Ectodermal cell (in vitro differentiated cells): ENCODE measurements around the gene ZBTB46.

Experiments used
- H3K27ac ChIP-seq: 2 replicates; pipeline ENCODE4 v1.7.0; 2013; ENCODE audit warnings: mild to moderate bottlenecking, low read depth, low read length; ENCODE audit not compliant: insufficient read depth, poor library complexity, severe bottlenecking
- H3K27me3 ChIP-seq: 2 replicates; pipeline ENCODE4 v1.7.0; 2013; ENCODE audit warnings: mild to moderate bottlenecking, low read length; ENCODE audit not compliant: insufficient read depth, control insufficient read depth, poor library complexity, severe bottlenecking
- H3K36me3 ChIP-seq: one replicate; pipeline ENCODE4 v1.7.0; 2013; ENCODE audit warnings: low read length; ENCODE audit not compliant: control insufficient read depth, insufficient read depth
- H3K4me1 ChIP-seq: one replicate; pipeline ENCODE4 v1.7.0; 2013; ENCODE audit warnings: low read length; ENCODE audit not compliant: control insufficient read depth, insufficient read depth
- H3K4me3 ChIP-seq: 2 replicates; pipeline ENCODE4 v1.7.0; 2013; ENCODE audit warnings: low read depth, low read length, control low read depth; ENCODE audit not compliant: insufficient read depth
- H3K9me3 ChIP-seq: 2 replicates; pipeline ENCODE4 v1.7.0; 2013; ENCODE audit warnings: mild to moderate bottlenecking, low read length, moderate library complexity; ENCODE audit not compliant: control insufficient read depth
- WGBS, 2 experiments: methylation state at CpG; one replicate each; pipeline ENCODE4 v1.1.7; 2013; ENCODE audit warnings: missing lambda C conversion rate in 2 of 2; 5-methylcytosine and 5-hydroxymethylcytosine counted together

ZBTB46 gene

DNA sequence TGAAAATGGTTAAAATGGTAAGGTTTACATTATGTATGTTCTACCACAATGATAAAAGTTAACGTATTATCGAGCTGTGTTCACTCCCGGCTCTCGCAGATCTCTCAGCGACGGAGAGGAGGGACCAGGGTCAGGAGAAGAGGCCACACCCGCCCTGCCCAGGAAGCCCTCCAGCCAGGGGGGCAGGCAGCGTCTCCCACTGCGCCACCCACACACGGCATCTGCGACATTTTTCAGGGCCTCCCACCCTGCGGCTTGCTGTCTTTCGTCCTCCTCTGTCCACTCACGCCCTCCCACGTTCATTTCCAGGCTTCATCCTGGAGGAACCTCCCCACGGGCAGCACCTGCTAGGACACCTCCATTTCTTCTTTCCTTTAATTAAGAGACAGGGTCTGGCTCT, 43.3 kb downstream of the ZBTB46 start:
- Histone ChIP-seq H3K36me3 (no peaks in the 10 kb centered on the region), H3K27me3 (no peaks in the 10 kb centered on the region), H3K27ac (no peak overlapping the region), H3K4me1 (peaks cover 4% of the 10 kb centered on the region), H3K4me3 (no peak overlapping the region), H3K9me3 (no peaks in the 10 kb centered on the region)
- WGBS, 2 experiments: 93 to 94% methylated on average over 16 of the region's 16 CpGs

DNA sequence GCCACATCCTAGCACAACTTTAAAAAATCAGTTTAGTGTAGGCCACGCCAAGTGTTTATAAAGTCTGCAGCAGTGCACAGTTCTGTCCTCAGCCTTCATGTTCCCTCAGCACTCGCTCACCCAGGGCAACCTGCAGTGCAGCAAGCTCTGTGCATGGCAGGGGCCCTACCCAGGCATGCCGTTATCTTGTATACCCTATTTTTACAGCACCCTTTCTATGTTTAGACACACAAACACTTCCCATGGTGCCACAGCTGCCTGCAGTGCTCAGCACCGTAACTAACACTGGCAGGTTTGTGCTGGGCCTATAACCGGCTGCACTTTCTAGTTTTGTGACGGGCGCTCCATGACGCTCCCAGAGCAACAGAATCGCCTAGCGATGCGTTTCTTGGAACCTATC, 43.8 kb downstream of the ZBTB46 start:
- H3K27ac ChIP-seq: no peak overlapping the region
- no peak overlapping the region for H3K4me3 ChIP-seq
- no peaks in the 10 kb centered on the region for H3K36me3 ChIP-seq
- peaks cover 4% of the 10 kb centered on the region for H3K4me1 ChIP-seq
- no peaks in the 10 kb centered on the region for H3K27me3 ChIP-seq
- WGBS, 2 experiments: 95 to 98% methylated on average over 11 of the region's 11 CpGs
- H3K9me3 ChIP-seq: no peaks in the 10 kb centered on the region

DNA sequence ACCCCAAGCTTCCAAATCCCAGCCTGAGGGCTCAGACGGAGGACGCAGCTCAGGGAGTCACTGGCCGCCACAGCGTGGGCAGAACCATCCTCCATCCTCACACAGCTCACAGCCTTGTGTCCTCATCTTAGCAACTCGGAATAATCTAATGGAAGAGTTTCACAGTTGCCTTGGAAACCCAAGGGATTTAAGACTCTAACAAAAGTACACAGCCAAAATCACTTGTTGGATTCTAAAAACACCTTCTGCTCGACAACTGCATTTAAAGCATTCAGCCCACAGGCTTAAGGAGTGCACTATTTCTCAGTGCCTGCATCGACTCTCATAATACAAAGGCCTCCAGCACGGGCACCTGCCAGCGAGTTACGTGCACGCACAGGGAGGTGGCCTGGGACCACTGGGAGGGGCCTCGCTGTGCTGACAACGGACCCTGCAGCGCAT, 45.4 kb downstream of the ZBTB46 start:
- Histone ChIP-seq H3K4me1 (peaks cover 4% of the 10 kb centered on the region), H3K4me3 (no peak overlapping the region), H3K9me3 (no peaks in the 10 kb centered on the region), H3K27me3 (no peaks in the 10 kb centered on the region), H3K27ac (peak overlapping the region; percentile 50), H3K36me3 (no peaks in the 10 kb centered on the region)
- 83 to 86% methylated on average over 14 of the region's 14 CpGs for WGBS, 2 experiments

DNA sequence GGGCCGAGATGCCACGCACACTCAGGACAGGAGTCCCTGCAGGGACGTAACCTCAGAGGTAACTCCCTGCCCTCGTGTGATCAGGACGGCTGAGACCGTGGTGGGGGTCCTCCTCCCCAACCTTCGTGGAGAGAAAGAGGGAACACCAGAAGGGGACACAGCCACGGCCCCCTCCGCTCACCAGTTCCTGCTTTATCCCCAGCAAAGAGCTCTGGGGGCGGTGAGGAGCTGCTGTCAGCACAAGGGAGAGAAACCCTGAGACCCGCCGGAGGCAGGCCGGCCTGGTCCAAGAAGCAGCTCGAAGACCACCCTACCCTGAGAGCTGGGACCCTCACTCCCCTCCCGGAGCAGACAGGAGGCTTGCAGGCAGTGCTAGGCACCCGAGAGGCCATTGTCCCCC, 47.1 kb downstream of the ZBTB46 start:
- Histone ChIP-seq H3K9me3 (no peaks in the 10 kb centered on the region), H3K4me1 (peaks cover 4% of the 10 kb centered on the region), H3K4me3 (no peak overlapping the region), H3K27me3 (no peaks in the 10 kb centered on the region), H3K36me3 (no peaks in the 10 kb centered on the region), H3K27ac (no peak overlapping the region)
- 92% methylated on average over 16 of the region's 16 CpGs for WGBS, 2 experiments

DNA sequence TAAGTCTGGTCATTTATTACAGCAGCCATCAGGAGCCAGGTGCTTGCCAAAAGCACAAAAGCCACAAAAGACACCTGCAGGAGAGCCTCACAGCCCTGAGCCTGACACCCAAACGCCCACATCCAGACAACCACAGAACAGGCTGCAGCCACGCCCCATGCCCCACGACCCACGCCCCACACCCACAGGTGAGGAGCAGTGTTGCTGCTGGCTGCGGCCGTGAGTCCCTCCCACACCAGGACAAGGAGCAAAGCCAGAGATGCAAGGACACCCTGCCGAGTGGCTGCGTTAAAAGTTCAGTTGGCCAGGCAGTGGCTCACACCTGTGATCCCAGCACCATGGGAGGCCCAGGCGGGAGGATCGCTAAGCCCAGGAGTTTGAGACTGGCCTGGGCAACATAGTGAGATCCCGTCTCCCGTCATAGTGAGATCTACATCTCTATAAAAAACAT, 48.5 kb downstream of the ZBTB46 start:
- no peak overlapping the region for H3K27ac ChIP-seq
- H3K36me3 ChIP-seq: no peaks in the 10 kb centered on the region
- H3K9me3 ChIP-seq: no peaks in the 10 kb centered on the region
- H3K4me1 ChIP-seq: peaks cover 4% of the 10 kb centered on the region
- no peaks in the 10 kb centered on the region for H3K27me3 ChIP-seq
- WGBS, 2 experiments: 92 to 94% methylated on average over 12 of the region's 12 CpGs
- H3K4me3 ChIP-seq: no peak overlapping the region

DNA sequence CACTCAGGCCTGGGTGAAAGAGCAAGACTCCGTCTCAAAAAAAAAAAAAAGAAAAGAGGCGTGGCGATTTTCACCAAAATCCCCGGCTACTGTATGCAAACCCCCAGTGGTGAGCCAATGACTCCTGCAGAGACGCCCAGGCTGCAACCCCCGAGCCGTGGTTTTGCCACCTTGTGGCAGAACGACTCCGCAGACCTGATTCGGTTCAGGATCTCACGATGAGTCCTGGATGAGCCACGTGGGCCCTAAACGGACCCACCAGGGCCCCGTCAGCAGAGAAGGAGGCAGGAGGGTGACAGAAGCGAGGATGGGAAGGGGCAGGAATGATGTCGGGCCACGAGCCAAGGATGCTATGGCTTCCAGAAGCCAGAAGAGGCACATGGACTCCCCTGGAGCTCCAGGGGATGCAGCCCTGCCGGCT, 49.0 kb downstream of the ZBTB46 start:
- 79 to 81% methylated on average over 18 of the region's 18 CpGs for WGBS, 2 experiments
- no peaks in the 10 kb centered on the region for H3K36me3 ChIP-seq
- H3K27me3 ChIP-seq: no peaks in the 10 kb centered on the region
- peaks cover 4% of the 10 kb centered on the region for H3K4me1 ChIP-seq
- no peak overlapping the region for H3K27ac ChIP-seq
- H3K4me3 ChIP-seq: no peak overlapping the region
- no peaks in the 10 kb centered on the region for H3K9me3 ChIP-seq

DNA sequence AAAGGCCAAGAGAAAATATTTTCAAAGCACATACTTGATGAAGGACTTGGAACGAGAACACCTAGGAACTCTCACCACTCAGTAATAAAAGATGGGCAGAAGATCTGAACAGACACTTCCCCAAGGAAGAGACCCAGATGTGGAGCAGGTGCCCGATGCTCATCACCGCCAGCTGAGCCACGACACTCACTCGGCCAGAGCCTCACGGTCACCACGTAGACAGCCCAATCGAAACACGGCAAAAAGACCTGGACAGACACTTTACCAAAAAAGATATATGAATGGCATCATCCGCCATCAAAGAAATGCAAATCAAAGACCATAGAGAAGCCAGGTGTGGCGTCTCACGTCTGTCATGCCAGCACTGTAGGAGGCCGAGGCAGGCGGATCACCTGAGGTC, 49.9 kb downstream of the ZBTB46 start:
- Histone ChIP-seq H3K27ac (no peak overlapping the region), H3K4me3 (no peak overlapping the region), H3K4me1 (peaks cover 3% of the 10 kb centered on the region), H3K9me3 (no peaks in the 10 kb centered on the region), H3K36me3 (no peaks in the 10 kb centered on the region), H3K27me3 (no peaks in the 10 kb centered on the region)
- 91 to 92% methylated on average over 14 of the region's 14 CpGs for WGBS, 2 experiments

DNA sequence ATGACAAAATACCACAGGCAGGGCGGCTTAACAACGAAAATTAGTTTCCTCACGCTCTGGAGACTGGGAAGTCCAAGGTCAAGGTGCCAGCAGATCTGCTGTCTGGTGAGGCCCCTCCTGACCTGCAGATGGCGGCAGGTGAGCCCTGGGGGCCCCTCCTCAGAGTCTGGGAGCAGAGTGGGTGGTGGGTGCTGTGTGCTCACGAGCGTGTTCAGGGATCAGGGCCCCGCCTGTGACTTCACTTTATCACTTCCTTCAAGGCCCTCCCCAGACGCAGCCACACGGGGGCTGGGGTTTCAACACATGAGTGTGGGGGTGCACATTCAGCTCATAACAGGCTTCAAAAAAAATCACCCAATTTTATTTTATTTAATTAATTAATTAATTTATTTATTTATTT, 52.2 kb downstream of the ZBTB46 start:
- no peaks in the 10 kb centered on the region for H3K27me3 ChIP-seq
- no peak overlapping the region for H3K4me3 ChIP-seq
- H3K4me1 ChIP-seq: peaks cover 4% of the 10 kb centered on the region
- 89 to 91% methylated on average over 9 of the region's 9 CpGs for WGBS, 2 experiments
- no peaks in the 10 kb centered on the region for H3K36me3 ChIP-seq
- H3K27ac ChIP-seq: no peak overlapping the region
- no peaks in the 10 kb centered on the region for H3K9me3 ChIP-seq

DNA sequence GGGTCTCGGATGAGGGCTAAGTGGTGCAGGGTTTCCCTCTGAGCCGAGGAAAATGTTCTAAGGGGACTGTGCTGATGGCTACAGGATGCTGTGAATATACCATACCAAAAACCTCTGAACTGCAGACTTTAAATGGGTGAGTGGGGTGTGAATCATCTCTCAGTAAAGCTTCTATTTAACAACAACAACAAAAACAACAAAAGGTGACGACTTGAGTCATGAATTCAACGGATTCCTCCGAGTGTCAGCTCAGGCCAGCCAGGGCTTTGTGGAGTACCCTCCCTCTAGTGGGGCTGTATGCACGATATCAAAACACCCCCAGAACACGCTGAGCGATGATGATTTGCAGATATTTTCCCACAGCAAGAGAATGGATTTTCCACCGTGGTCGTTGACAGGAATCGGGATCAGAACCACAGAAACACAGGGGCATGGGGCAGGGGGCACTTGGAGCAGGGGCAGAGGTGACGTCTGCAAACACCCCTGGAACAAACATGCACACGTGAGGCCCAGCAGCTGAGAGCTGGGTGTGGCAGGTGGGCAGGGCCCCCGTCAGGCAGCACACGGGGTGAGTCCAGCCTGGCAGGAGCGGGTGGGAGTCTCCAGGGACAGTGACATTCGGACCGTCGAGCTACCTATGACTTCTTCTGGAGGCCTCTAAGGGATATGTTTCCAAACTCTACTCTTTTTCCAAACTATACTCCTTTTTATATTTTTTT, 52.9 kb downstream of the ZBTB46 start:
- Histone ChIP-seq H3K4me1 (peaks cover 4% of the 10 kb centered on the region), H3K4me3 (no peak overlapping the region), H3K9me3 (no peaks in the 10 kb centered on the region), H3K27me3 (no peaks in the 10 kb centered on the region), H3K36me3 (no peaks in the 10 kb centered on the region), H3K27ac (no peak overlapping the region)
- WGBS, 2 experiments: 65 to 74% methylated on average over 19 of the region's 19 CpGs

DNA sequence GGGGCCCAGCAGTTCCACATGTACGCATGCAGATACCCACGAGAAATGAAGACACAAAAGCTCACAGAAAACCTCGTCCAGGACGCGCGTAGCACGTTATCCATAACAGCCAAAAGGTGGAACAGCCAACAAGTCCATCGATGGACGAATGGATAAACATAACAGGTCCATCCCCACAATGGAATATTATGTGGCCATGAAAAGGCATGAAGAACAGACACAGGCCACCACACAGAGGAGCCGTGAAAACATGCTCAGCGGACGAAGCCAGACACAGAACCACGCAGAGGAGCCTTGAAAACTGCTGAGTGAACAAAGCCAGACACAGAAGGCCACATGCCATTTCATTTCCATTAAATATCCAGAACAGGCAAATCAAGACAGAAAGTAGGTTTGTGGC, 53.5 kb downstream of the ZBTB46 start:
- H3K4me1 ChIP-seq: peaks cover 4% of the 10 kb centered on the region
- H3K36me3 ChIP-seq: no peaks in the 10 kb centered on the region
- no peaks in the 10 kb centered on the region for H3K9me3 ChIP-seq
- no peak overlapping the region for H3K4me3 ChIP-seq
- 94 to 97% methylated on average over 13 of the region's 13 CpGs for WGBS, 2 experiments
- no peaks in the 10 kb centered on the region for H3K27me3 ChIP-seq
- no peak overlapping the region for H3K27ac ChIP-seq
